ENCODE results near the gene SLC24A3. TPM values are rescaled to one million over a fixed set of nuclear protein-coding genes. Genes with fewer than 3 reads are reported as not detected.

The SLC24A3 gene
- total and polyA plus RNA-seq, 12 donors = 0.21 to 2.6 (median 0.84) TPM

DNA sequence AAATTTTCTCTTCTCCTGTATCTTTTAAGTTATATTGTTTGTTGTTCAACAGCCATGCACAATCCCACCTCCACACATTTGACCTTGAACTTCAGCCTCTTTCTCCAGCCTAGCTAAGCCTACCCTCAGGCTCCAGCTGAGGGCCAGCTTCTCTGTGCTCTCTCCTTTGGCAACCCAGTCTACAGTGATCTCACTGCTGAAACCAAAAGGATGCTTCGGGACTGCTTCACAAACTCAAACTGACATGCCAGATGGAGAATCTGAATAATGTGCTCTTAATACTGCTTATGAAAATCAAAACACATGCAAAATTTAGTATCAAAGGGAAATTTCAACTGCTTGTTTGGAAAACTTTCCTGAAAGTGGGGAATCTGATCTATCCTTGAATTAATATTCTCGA, 529.5 kb downstream of the SLC24A3 start:
- Histone ChIP-seq H3K4me3 (no peak overlapping the region), H3K27me3 (no peaks in the 10 kb centered on the region), H3K4me1 (peaks cover 0 to 14% (median 0%) of the 10 kb centered on the region in 9 donors), H3K9me3 (peaks cover 0 to 11% (median 0%) of the 10 kb centered on the region in 11 donors), H3K27ac (peak overlapping the region in 1 of 10 donors; percentile 1), H3K36me3 (no peaks in the 10 kb centered on the region)
- intact Hi-C loops (cut with DNase I) = loop anchor here in 1 of 10 donors (10.0 kb wide), 1 partner anchor 47 kb away; no protein-coding TSS in a partner anchor
- WGBS, 2 donors = 81 to 83% methylated on average over 2 of the region's 2 CpGs
- ATAC-seq (peak in 1 of 8 donors; percentile 65), DNase-seq (no peak)
- TF ChIP-seq, protein P1, sequence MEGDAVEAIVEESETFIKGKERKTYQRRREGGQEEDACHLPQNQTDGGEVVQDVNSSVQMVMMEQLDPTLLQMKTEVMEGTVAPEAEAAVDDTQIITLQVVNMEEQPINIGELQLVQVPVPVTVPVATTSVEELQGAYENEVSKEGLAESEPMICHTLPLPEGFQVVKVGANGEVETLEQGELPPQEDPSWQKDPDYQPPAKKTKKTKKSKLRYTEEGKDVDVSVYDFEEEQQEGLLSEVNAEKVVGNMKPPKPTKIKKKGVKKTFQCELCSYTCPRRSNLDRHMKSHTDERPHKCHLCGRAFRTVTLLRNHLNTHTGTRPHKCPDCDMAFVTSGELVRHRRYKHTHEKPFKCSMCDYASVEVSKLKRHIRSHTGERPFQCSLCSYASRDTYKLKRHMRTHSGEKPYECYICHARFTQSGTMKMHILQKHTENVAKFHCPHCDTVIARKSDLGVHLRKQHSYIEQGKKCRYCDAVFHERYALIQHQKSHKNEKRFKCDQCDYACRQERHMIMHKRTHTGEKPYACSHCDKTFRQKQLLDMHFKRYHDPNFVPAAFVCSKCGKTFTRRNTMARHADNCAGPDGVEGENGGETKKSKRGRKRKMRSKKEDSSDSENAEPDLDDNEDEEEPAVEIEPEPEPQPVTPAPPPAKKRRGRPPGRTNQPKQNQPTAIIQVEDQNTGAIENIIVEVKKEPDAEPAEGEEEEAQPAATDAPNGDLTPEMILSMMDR (IDR thresholded peaks at IDR 0.05) = no peak

DNA sequence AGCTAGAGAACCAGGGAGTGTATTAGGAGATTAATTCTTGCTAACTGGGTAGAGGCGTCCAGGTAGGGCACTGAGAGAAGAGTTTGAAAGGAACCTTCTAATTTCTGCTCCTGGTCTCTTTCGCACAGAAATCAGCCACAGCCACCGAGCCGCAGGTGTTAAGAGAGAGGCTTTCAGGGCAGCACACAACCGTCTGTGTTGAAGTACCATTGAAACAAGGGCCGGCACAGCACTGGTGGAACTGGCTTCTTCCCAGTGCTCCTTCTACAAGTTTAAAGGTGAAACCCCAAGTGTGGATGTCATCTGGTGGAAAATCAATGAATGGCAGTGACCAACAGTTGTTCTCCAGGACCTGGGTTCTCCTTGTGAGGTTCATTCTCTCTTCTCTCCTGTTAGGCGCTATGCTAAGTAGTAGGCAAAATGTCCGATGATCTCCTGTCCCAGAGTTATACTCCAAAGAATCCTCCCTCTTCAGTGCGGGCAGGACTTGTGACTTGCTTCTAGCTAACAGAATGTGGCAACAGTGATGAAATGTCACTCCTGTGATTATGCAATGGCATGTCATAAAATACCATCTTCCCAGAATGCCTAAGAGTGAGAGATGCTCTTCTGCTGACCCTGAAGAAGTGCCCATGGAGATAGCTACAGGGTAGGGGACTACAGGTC, 530.7 kb downstream of the SLC24A3 start:
- H3K4me3 ChIP-seq = no peak overlapping the region
- DNase-seq = no peak
- no peak overlapping the region for H3K27ac ChIP-seq
- WGBS, 2 donors = 83 to 92% methylated on average over 9 of the region's 9 CpGs
- peak in 1 of 8 donors; percentile 27 for ATAC-seq
- peaks cover 0 to 11% (median 0%) of the 10 kb centered on the region in 11 donors for H3K9me3 ChIP-seq
- no peaks in the 10 kb centered on the region for H3K36me3 ChIP-seq
- H3K27me3 ChIP-seq = no peaks in the 10 kb centered on the region
- intact Hi-C loops (cut with DNase I) = loop anchor here in 1 of 10 donors (10.0 kb wide), 1 partner anchor 48 kb away; no protein-coding TSS in a partner anchor
- peaks cover 0 to 10% (median 0%) of the 10 kb centered on the region in 9 donors for H3K4me1 ChIP-seq
- TF ChIP-seq, protein P1 (IDR thresholded peaks at IDR 0.05) = no peak

DNA sequence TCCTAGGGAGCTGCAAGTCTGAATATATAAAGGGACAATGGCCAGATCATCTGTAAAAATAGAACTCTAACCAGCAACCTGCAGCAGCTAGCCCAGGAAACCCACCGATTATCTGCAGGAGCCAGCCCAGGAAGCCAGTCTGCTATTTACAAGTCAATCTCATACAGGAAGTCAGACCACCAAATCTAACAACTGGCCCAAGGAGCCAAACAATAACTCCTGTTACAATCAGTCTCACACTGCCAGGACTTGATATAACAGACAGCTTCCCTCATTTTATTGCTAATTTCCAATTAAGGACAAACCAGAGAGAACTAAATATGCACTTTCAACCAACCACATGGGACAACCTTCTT, 531.2 kb downstream of the SLC24A3 start:
- intact Hi-C loops (cut with DNase I) = loop anchor here in 1 of 10 donors (10.0 kb wide), 1 partner anchor 49 kb away; no protein-coding TSS in a partner anchor
- no peak for ATAC-seq
- WGBS, 2 donors = 39 to 50% methylated on average over 1 of the region's 1 CpG

DNA sequence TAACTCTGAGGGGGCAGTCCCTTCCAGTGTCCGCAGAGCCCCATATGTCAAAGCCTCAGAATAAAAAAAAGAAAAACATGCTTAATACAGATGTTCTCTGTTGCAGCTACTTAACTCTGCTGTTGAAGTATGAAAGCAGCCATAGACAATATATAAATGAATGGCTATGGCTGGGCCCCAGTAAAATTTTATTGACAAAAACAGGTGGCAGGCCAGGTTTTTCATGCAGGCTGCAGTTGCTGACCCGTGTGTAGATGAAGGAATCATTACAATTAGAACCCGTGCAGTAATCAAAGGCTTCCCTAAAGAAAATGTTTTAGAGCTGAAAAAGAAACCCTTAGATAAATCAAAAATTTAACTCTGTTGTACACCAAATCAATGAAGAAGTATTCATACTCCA, 532.7 kb downstream of the SLC24A3 start:
- Histone ChIP-seq H3K4me1 (peaks cover 0 to 12% (median 0%) of the 10 kb centered on the region in 9 donors), H3K4me3 (no peak overlapping the region), H3K36me3 (no peaks in the 10 kb centered on the region), H3K27me3 (no peaks in the 10 kb centered on the region), H3K27ac (no peak overlapping the region), H3K9me3 (peaks cover 0 to 11% (median 0%) of the 10 kb centered on the region in 11 donors)
- TF ChIP-seq, protein P1 (IDR thresholded peaks at IDR 0.05) = no peak
- intact Hi-C loops (cut with DNase I) = loop anchor here in 1 of 10 donors (10.0 kb wide), 1 partner anchor 50 kb away; no protein-coding TSS in a partner anchor
- DNase-seq (no peak), ATAC-seq (no peak)
- 88 to 90% methylated on average over 3 of the region's 3 CpGs for WGBS, 2 donors

More for the DNA sequence above, 531.2 kb downstream of the SLC24A3 start:
- Histone ChIP-seq H3K27me3 (no peaks in the 10 kb centered on the region), H3K36me3 (no peaks in the 10 kb centered on the region), H3K4me3 (no peak overlapping the region), H3K9me3 (peaks cover 0 to 11% (median 0%) of the 10 kb centered on the region in 11 donors), H3K27ac (no peak overlapping the region), H3K4me1 (peaks cover 0 to 10% (median 0%) of the 10 kb centered on the region in 9 donors)
- no peak for DNase-seq
- TF ChIP-seq, protein P1 (IDR thresholded peaks at IDR 0.05) = no peak
